HG03064 (cell line): ENCODE measurements around the gene DPEP3.
"Not testable (repeated sequence)": the region's sequence is repeated elsewhere in the genome, so short reads cannot be mapped to it uniquely, and the experiment has no call there.

Source experiments
- ATAC-seq: cut with Tn5 transposase; IDR thresholded peaks from one replicate; pipeline ENCODE4 v1.9.1; 2021; ENCODE audit warnings: low read depth; ENCODE audit not compliant: unreplicated experiment

The DPEP3 gene

GRCh38 chr16:67946966-67947558 is 33.2 kb downstream of the DPEP3 start:
- no peak for ATAC-seq

GRCh38 chr16:67946128-67946569 is 34.1 kb downstream of the DPEP3 start:
- ATAC-seq: no peak

GRCh38 chr16:67945392-67945933 is 34.8 kb downstream of the DPEP3 start:
- ATAC-seq: no peak

GRCh38 chr16:67944690-67945391 is 35.5 kb downstream of the DPEP3 start:
- ATAC-seq: no peak

GRCh38 chr16:67943619-67944504 is 36.4 kb downstream of the DPEP3 start, which contains the start of gene LCAT:
Gene LCAT, minus strand, starts transcription at chr16:67944120. Its CDS starts 19 bp downstream, at chr16:67944101.
- ATAC-seq: no peak

GRCh38 chr16:67943256-67943618 is 37.1 kb downstream of the DPEP3 start:
- ATAC-seq: no peak

GRCh38 chr16:67942510-67943255 is 37.6 kb downstream of the DPEP3 start:
- ATAC-seq: no peak

GRCh38 chr16:67942200-67942509 is 38.1 kb downstream of the DPEP3 start:
- ATAC-seq: no peak

- no peak for ATAC-seq
Measured at GRCh38 chr16:67941469-67942199, 38.7 kb downstream of the DPEP3 start.

GRCh38 chr16:67940446-67941089 is 39.7 kb downstream of the DPEP3 start:
- ATAC-seq: no peak

GRCh38 chr16:67939507-67940445 is 40.5 kb downstream of the DPEP3 start:
- ATAC-seq: no peak

- ATAC-seq: not testable (repeated sequence)
Measured at GRCh38 chr16:67937713-67938112, 42.6 kb downstream of the DPEP3 start.

GRCh38 chr16:67936880-67937605 is 43.3 kb downstream of the DPEP3 start:
- no peak for ATAC-seq

GRCh38 chr16:67936124-67936879 is 44.0 kb downstream of the DPEP3 start, which contains the start of gene PSMB10:
Gene PSMB10, minus strand, starts transcription at chr16:67936850. Its CDS starts 101 bp downstream, at chr16:67936749.
- ATAC-seq: no peak

- peak; percentile 84 for ATAC-seq
Measured at GRCh38 chr16:67935402-67936123, 44.7 kb downstream of the DPEP3 start.

- no peak for ATAC-seq
Measured at GRCh38 chr16:67935101-67935401, 45.2 kb downstream of the DPEP3 start.
